ENCODE results near the gene ABI3. TPM values are rescaled to one million over a fixed set of nuclear protein-coding genes. Genes with fewer than 3 reads are reported as not detected.
"Not testable (repeated sequence)": the region's sequence is repeated elsewhere in the genome, so short reads cannot be mapped to it uniquely, and the experiment has no call there.

The ABI3 gene
- total RNA-seq, 2 experiments from 2014 or later: 18.7 to 18.9 TPM

GRCh38 chr17:49184522-49184921 lies 26.0 kb upstream of the ABI3 start:
- intact Hi-C loops (cut with micrococcal nuclease); H3K4me3 Mint-ChIP-seq; H3K4me1 Mint-ChIP-seq (ENCODE audit: low read depth); H3K27ac Mint-ChIP-seq; H3K27me3 Mint-ChIP-seq (ENCODE audit: low read depth); DNase-seq; H3K36me3 Mint-ChIP-seq (ENCODE audit: low read depth): not testable (repeated sequence)
- H3K9me3 Mint-ChIP-seq: peaks cover 11% of the 10 kb centered on the region
- CTCF ChIA-PET: interaction anchor here (3.0 to 6.8 kb wide), 2 partner anchors 42 to 43 kb away, joined by 19 to 117 read pairs; partner anchors contain the start of gene PHOSPHO1

DNA sequence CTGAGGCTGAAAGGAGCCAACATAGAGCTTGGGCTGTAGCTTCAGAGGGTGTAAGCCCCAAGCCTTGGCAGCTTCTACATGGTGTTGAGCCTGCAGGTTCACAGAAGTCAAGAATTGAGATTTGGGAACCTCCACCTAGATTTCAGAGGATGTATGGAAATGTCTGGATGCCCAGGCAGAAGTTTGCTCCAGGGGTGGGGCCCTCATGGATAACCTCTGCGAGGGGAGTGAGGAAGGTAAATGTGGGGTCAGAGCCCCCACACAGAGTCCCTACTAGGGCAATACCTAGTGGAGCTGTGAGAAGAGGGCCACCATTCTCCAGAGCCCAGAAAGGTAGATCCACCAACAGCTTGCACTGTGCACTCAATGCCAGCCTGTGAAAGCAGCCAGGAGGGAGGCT lies 25.1 kb upstream of the ABI3 start:
- CTCF ChIA-PET: interaction anchor here (1.0 to 3.0 kb wide), 3 partner anchors 24 to 42 kb away, joined by 3 to 19 read pairs (median 4); no protein-coding TSS in a partner anchor
- H3K27me3 Mint-ChIP-seq (ENCODE audit: low read depth); H3K36me3 Mint-ChIP-seq (ENCODE audit: low read depth); H3K4me3 Mint-ChIP-seq; DNase-seq; intact Hi-C loops (cut with micrococcal nuclease); H3K27ac Mint-ChIP-seq; H3K4me1 Mint-ChIP-seq (ENCODE audit: low read depth): not testable (repeated sequence)
- peaks cover 11% of the 10 kb centered on the region for H3K9me3 Mint-ChIP-seq

- Mint-ChIP-seq H3K4me1 (ENCODE audit: low read depth) (no peaks in the 10 kb centered on the region), H3K27me3 (ENCODE audit: low read depth) (no peaks in the 10 kb centered on the region), H3K9me3 (peaks cover 11% of the 10 kb centered on the region), H3K36me3 (ENCODE audit: low read depth) (peaks cover 1% of the 10 kb centered on the region), H3K4me3 (no peak overlapping the region), H3K27ac (no peak overlapping the region)
- DNase-seq: no peak
- intact Hi-C loops (cut with micrococcal nuclease): no loop called here
- CTCF ChIA-PET: interaction anchor here (3.0 kb wide), 1 partner anchor 40 kb away, joined by 19 read pairs; no protein-coding TSS in a partner anchor
Observed at GRCh38 chr17:49187301-49187700, 23.2 kb upstream of the ABI3 start.

GRCh38 chr17:49190932-49191331 lies 19.6 kb upstream of the ABI3 start:
- peaks cover 3% of the 10 kb centered on the region for H3K9me3 Mint-ChIP-seq
- peaks cover 19% of the 10 kb centered on the region for H3K4me1 Mint-ChIP-seq (ENCODE audit: low read depth)
- CTCF ChIA-PET: interaction anchor here (1.0 to 4.4 kb wide), 3 partner anchors 11 to 37 kb away, joined by 4 to 28 read pairs (median 11); no protein-coding TSS in a partner anchor

DNA sequence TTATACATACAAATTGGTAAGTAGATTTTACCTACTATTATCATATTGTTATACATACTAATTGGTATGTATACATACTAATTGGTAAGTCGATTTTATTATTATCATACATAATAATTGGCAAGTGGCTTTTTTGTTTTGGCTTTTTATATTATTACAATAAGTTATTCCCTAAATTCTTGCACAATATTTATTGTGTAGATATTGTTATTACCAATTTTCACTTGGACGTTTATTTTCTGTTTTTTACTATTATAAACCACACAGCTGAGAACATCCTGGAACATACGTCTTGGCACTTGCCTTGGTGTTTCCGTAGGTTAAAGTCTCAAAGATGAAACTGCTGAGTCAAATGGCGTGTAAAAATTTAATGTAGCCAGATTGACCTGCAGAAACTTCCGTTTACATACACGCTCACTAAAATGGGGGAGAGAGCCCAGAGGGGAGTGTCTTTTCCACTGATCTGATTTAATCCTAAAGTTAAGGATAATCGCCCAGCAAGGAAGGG lies 19.0 kb upstream of the ABI3 start:
- no peaks in the 10 kb centered on the region for H3K36me3 Mint-ChIP-seq (ENCODE audit: low read depth)
- no peaks in the 10 kb centered on the region for H3K27me3 Mint-ChIP-seq (ENCODE audit: low read depth)
- H3K9me3 Mint-ChIP-seq: no peaks in the 10 kb centered on the region
- H3K4me1 Mint-ChIP-seq (ENCODE audit: low read depth): peaks cover 20% of the 10 kb centered on the region
- intact Hi-C loops (cut with micrococcal nuclease): loop anchor here (1.0 to 10.0 kb wide), 6 partner anchors 274 to 1144 kb away; partner anchors contain the start of genes CBX1, NFE2L1 and SNX11
- H3K4me3 Mint-ChIP-seq: peak overlapping the region; percentile 90
- no peak for DNase-seq
- H3K27ac Mint-ChIP-seq: peak overlapping the region; percentile 98
- CTCF ChIA-PET: interaction anchor here (0.6 to 4.4 kb wide), 4 partner anchors 11 to 53 kb away, joined by 4 to 28 read pairs (median 12); no protein-coding TSS in a partner anchor

More at GRCh38 chr17:49190932-49191331, 19.6 kb upstream of the ABI3 start:
- no peak overlapping the region for H3K27ac Mint-ChIP-seq
- intact Hi-C loops (cut with micrococcal nuclease): loop anchor here (1.0 to 10.0 kb wide), 6 partner anchors 274 to 1144 kb away; partner anchors contain the start of genes CBX1, NFE2L1 and SNX11
- no peak for DNase-seq
- H3K36me3 Mint-ChIP-seq (ENCODE audit: low read depth): no peaks in the 10 kb centered on the region
- H3K4me3 Mint-ChIP-seq: no peak overlapping the region
- H3K27me3 Mint-ChIP-seq (ENCODE audit: low read depth): no peaks in the 10 kb centered on the region

DNA sequence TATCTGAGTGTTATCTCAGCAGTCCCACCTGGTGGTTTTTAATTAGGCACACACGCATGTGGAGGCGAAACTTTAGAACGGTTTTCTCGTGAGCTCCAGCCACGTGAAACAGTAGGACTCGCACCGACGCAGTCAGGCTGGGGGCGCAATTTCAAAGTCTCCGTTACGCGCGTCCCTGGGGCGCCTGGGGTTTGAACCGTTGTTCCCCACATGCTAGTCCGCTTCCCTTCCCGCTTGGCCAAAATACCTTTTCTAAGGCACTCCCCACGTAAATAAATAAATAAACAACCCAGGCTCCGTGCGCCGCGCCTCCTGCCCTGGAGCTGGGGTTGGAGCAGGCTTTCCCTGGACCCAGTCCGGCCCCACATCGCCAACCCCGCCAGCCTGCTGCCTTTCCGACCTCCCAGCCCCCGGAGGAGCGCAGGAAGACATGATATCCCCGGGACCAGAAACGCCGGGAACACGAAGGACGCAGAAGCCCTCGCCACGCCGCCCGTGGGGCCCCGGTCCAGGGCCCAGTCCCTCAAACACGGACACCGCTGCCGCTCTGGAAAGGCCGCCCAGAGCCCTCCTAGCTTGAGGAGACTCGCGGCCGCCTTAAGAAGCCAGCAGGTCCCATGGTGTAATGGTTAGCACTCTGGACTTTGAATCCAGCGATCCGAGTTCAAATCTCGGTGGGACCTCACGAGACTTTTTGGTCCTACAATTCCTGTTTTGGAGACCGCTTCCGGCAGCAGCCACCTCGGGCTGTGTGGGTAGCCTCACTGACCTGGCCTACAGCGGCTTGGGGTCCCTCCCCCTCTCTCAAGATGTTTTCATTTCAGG lies 18.4 kb upstream of the ABI3 start:
- DNase-seq: peak; percentile 95
- Mint-ChIP-seq H3K36me3 (ENCODE audit: low read depth) (no peaks in the 10 kb centered on the region), H3K9me3 (no peaks in the 10 kb centered on the region), H3K4me3 (peak overlapping the region; percentile 90), H3K27me3 (ENCODE audit: low read depth) (no peaks in the 10 kb centered on the region), H3K27ac (peak overlapping the region; percentile 98), H3K4me1 (ENCODE audit: low read depth) (peaks cover 20% of the 10 kb centered on the region)
- CTCF ChIA-PET: interaction anchor here (0.6 to 4.4 kb wide), 6 partner anchors 12 to 53 kb away, joined by 3 to 28 read pairs (median 8); no protein-coding TSS in a partner anchor
- intact Hi-C loops (cut with micrococcal nuclease): loop anchor here (1.0 to 10.0 kb wide), 11 partner anchors 18 to 1145 kb away; partner anchors contain the start of genes ABI3, ATP5MC1, CBX1 and GNGT2

- Mint-ChIP-seq H3K27ac (peak overlapping the region; percentile 98), H3K4me3 (peak overlapping the region; percentile 90), H3K4me1 (ENCODE audit: low read depth) (peaks cover 20% of the 10 kb centered on the region), H3K9me3 (no peaks in the 10 kb centered on the region), H3K36me3 (ENCODE audit: low read depth) (no peaks in the 10 kb centered on the region), H3K27me3 (ENCODE audit: low read depth) (no peaks in the 10 kb centered on the region)
- intact Hi-C loops (cut with micrococcal nuclease): loop anchor here (2.0 to 10.0 kb wide), 7 partner anchors 25 to 1146 kb away; partner anchors contain the start of genes CBX1, NFE2L1 and SNX11
- CTCF ChIA-PET: interaction anchor here (1.2 to 4.2 kb wide), 4 partner anchors 14 to 34 kb away, joined by 3 to 14 read pairs (median 7); no protein-coding TSS in a partner anchor
- DNase-seq: peak; percentile 58
Observed at GRCh38 chr17:49193513-49194296, 16.8 kb upstream of the ABI3 start.

DNA sequence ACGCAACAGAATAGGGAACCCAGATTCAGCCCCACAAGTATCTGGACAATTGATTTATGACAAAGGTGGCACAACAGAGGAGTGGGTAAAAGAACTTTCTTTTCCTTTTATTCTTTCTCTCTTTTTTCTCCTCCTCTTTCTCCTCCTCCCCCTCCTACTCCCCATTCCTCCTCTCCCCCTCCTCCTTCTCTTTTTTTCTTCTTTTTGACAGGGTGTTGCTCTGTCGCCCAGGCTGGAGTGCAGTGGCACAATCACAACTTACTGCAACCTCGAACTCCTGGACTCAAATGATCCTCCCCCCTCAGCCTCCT lies 16.3 kb upstream of the ABI3 start:
- DNase-seq: no peak
- Mint-ChIP-seq H3K27me3 (ENCODE audit: low read depth) (no peaks in the 10 kb centered on the region), H3K4me3 (peak overlapping the region; percentile 29), H3K9me3 (no peaks in the 10 kb centered on the region), H3K36me3 (ENCODE audit: low read depth) (no peaks in the 10 kb centered on the region), H3K27ac (no peak overlapping the region), H3K4me1 (ENCODE audit: low read depth) (peaks cover 20% of the 10 kb centered on the region)
- intact Hi-C loops (cut with micrococcal nuclease): loop anchor here (5.0 to 10.0 kb wide), 5 partner anchors 277 to 1147 kb away; partner anchors contain the start of genes CBX1, NFE2L1 and SNX11
- CTCF ChIA-PET: interaction anchor here (1.2 to 4.2 kb wide), 3 partner anchors 15 to 34 kb away, joined by 3 to 14 read pairs (median 3); no protein-coding TSS in a partner anchor

GRCh38 chr17:49195751-49196150 lies 14.8 kb upstream of the ABI3 start:
- Mint-ChIP-seq H3K9me3 (no peaks in the 10 kb centered on the region), H3K36me3 (ENCODE audit: low read depth) (no peaks in the 10 kb centered on the region), H3K27ac (peak overlapping the region; percentile 51), H3K27me3 (ENCODE audit: low read depth) (no peaks in the 10 kb centered on the region), H3K4me3 (no peak overlapping the region), H3K4me1 (ENCODE audit: low read depth) (peaks cover 20% of the 10 kb centered on the region)
- intact Hi-C loops (cut with micrococcal nuclease): loop anchor here (10.0 kb wide), 2 partner anchors 771 to 1091 kb away; partner anchors contain the start of genes CBX1 and SNX11
- CTCF ChIA-PET: interaction anchor here (1.1 to 4.2 kb wide), 3 partner anchors 15 to 29 kb away, joined by 3 to 14 read pairs (median 4); no protein-coding TSS in a partner anchor
- DNase-seq: no peak

DNA sequence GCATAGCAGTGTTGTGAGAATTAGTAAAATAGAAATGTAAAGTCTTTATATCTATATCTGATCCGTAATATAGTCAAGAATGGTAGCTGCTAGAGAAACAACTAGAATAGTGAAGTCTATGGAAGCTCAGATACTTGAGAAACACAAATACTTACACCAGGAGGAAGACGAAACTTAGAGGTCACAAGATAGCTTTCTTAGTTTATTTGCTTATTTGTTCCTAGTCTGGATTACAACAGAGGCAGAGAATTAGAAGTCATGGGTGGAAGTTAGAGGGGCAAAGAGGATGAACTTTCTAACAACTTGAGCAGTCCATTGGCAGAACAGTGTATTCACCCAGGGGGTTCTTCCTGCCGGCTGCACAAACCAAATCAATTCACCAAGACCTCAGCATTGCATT lies 14.0 kb upstream of the ABI3 start:
- CTCF ChIA-PET: interaction anchor here (0.6 to 1.2 kb wide), 2 partner anchors 16 to 450 kb away, joined by 3 to 4 read pairs; no protein-coding TSS in a partner anchor
- H3K27ac Mint-ChIP-seq: no peak overlapping the region
- no peak overlapping the region for H3K4me3 Mint-ChIP-seq
- H3K9me3 Mint-ChIP-seq: no peaks in the 10 kb centered on the region
- no peaks in the 10 kb centered on the region for H3K27me3 Mint-ChIP-seq (ENCODE audit: low read depth)
- H3K4me1 Mint-ChIP-seq (ENCODE audit: low read depth): peaks cover 20% of the 10 kb centered on the region
- intact Hi-C loops (cut with micrococcal nuclease): loop anchor here (10.0 kb wide), 2 partner anchors 772 to 1092 kb away; partner anchors contain the start of genes CBX1 and SNX11
- no peak for DNase-seq
- H3K36me3 Mint-ChIP-seq (ENCODE audit: low read depth): no peaks in the 10 kb centered on the region

GRCh38 chr17:49197346-49197998 lies 13.0 kb upstream of the ABI3 start:
- Mint-ChIP-seq H3K4me3 (no peak overlapping the region), H3K27me3 (ENCODE audit: low read depth) (no peaks in the 10 kb centered on the region), H3K36me3 (ENCODE audit: low read depth) (peaks cover 3% of the 10 kb centered on the region), H3K9me3 (no peaks in the 10 kb centered on the region), H3K4me1 (ENCODE audit: low read depth) (peaks cover 20% of the 10 kb centered on the region), H3K27ac (no peak overlapping the region)
- intact Hi-C loops (cut with micrococcal nuclease): loop anchor here (10.0 kb wide), 2 partner anchors 773 to 1093 kb away; partner anchors contain the start of genes CBX1 and SNX11
- DNase-seq: no peak
- CTCF ChIA-PET: interaction anchor here (1.0 to 1.1 kb wide), 2 partner anchors 9 to 29 kb away, joined by 3 to 4 read pairs; no protein-coding TSS in a partner anchor
